HAP-1 (cell line): ENCODE results near the gene GRSF1.
A peak's percentile ranks its signal among the peaks of the same experiment; 100 is the strongest.

Experiments used
- DNase-seq, 2 experiments: peaks; one replicate each; pipeline ENCODE4 v3.0.0-alpha.2; 2016 to 2020; ENCODE audit warnings: low spot score in 2 of 2
- H3K27me3 ChIP-seq: fragments of 250-450 bp; sonication (Bioruptor Pico); 2 replicates; pipeline ENCODE4 v1.5.1; 2020; ENCODE audit warnings: low read depth, mild to moderate bottlenecking, moderate library complexity
- H3K36me3 ChIP-seq: fragments of 250-450 bp; sonication (Bioruptor Pico); replicated peaks from 2 replicates; pipeline ENCODE4 v1.5.1; 2020; ENCODE audit warnings: mild to moderate bottlenecking
- H3K4me1 ChIP-seq: fragments of 250-450 bp; sonication (Bioruptor Pico); 2 replicates; pipeline ENCODE4 v1.5.1; 2020; ENCODE audit warnings: mild to moderate bottlenecking
- H3K4me3 ChIP-seq: fragments of 250-450 bp; sonication (Bioruptor Pico); 2 replicates; pipeline ENCODE4 v1.5.1; 2020; ENCODE audit warnings: mild to moderate bottlenecking, moderate library complexity
- H3K9me3 ChIP-seq: fragments of 250-450 bp; sonication (Bioruptor Pico); 2 replicates; pipeline ENCODE4 v1.5.1; 2020; ENCODE audit warnings: mild to moderate bottlenecking, moderate library complexity
- in situ Hi-C: fragments of 300-500 bp; cut with MboI; formaldehyde crosslinking; loops from 3 replicates; pipeline ENCODE4 v1.14.3; 2020; ENCODE audit warnings: low sequenced_read_pairs, inconsistent platforms, mixed read lengths

The GRSF1 gene

GRCh38 chr4:70839589-70840093 is at the start of gene GRSF1:
TSS of gene GRSF1 (minus strand) at chr4:70839890. CDS start at chr4:70839827, 63 bp downstream.
- in situ Hi-C loops: no loop called here
- peak; percentile 79 to 97 for DNase-seq
- Histone ChIP-seq H3K4me3 (peak within 1 kb of the TSS; percentile 86), H3K4me1 (peaks cover 22% of the 10 kb centered on the region), H3K9me3 (no peaks in the 10 kb centered on the region), H3K27me3 (no peaks in the 10 kb centered on the region), H3K36me3 (peaks cover 16% of the 10 kb centered on the region)

- H3K27me3 ChIP-seq: no peaks in the 10 kb centered on the region
- DNase-seq: no peak
- in situ Hi-C loops: no loop called here
- no peaks in the 10 kb centered on the region for H3K36me3 ChIP-seq
- H3K9me3 ChIP-seq: no peaks in the 10 kb centered on the region
- no peaks in the 10 kb centered on the region for H3K4me1 ChIP-seq
- H3K4me3 ChIP-seq: no peak overlapping the region
Measured at GRCh38 chr4:70885174-70885573, 45.5 kb upstream of the GRSF1 start.

- in situ Hi-C loops: no loop called here
- H3K27me3 ChIP-seq: no peaks in the 10 kb centered on the region
- H3K9me3 ChIP-seq: no peaks in the 10 kb centered on the region
- no peaks in the 10 kb centered on the region for H3K4me1 ChIP-seq
- no peaks in the 10 kb centered on the region for H3K36me3 ChIP-seq
- DNase-seq: no peak
- H3K4me3 ChIP-seq: no peak overlapping the region
Measured at GRCh38 chr4:70880739-70881138, 41.0 kb upstream of the GRSF1 start.

- in situ Hi-C loops: no loop called here
- DNase-seq: no peak
Measured at GRCh38 chr4:70877556-70877955, 37.9 kb upstream of the GRSF1 start.

GRCh38 chr4:70874268-70875156 is 34.8 kb upstream of the GRSF1 start:
- in situ Hi-C loops: no loop called here

More at GRCh38 chr4:70877556-70877955, 37.9 kb upstream of the GRSF1 start:
- Histone ChIP-seq H3K4me3 (no peak overlapping the region), H3K4me1 (no peaks in the 10 kb centered on the region), H3K27me3 (no peaks in the 10 kb centered on the region), H3K9me3 (no peaks in the 10 kb centered on the region), H3K36me3 (no peaks in the 10 kb centered on the region)

GRCh38 chr4:70873216-70873615 is 33.5 kb upstream of the GRSF1 start:
- Histone ChIP-seq H3K36me3 (no peaks in the 10 kb centered on the region), H3K27me3 (no peaks in the 10 kb centered on the region), H3K4me1 (no peaks in the 10 kb centered on the region), H3K4me3 (no peak overlapping the region), H3K9me3 (no peaks in the 10 kb centered on the region)
- in situ Hi-C loops: no loop called here
- no peak for DNase-seq

More at GRCh38 chr4:70874268-70875156, 34.8 kb upstream of the GRSF1 start:
- H3K36me3 ChIP-seq: no peaks in the 10 kb centered on the region
- H3K4me3 ChIP-seq: no peak overlapping the region
- H3K27me3 ChIP-seq: no peaks in the 10 kb centered on the region
- DNase-seq: no peak
- H3K9me3 ChIP-seq: no peaks in the 10 kb centered on the region
- no peaks in the 10 kb centered on the region for H3K4me1 ChIP-seq

- Histone ChIP-seq H3K9me3 (no peaks in the 10 kb centered on the region), H3K4me3 (no peak overlapping the region), H3K27me3 (no peaks in the 10 kb centered on the region), H3K4me1 (no peaks in the 10 kb centered on the region), H3K36me3 (no peaks in the 10 kb centered on the region)
- no peak for DNase-seq
- in situ Hi-C loops: no loop called here
Measured at GRCh38 chr4:70868778-70869177, 29.1 kb upstream of the GRSF1 start.

GRCh38 chr4:70863099-70863790 is 23.6 kb upstream of the GRSF1 start:
- no peak for DNase-seq
- no peak overlapping the region for H3K4me3 ChIP-seq
- H3K4me1 ChIP-seq: peaks cover 10% of the 10 kb centered on the region
- in situ Hi-C loops: no loop called here
- no peaks in the 10 kb centered on the region for H3K36me3 ChIP-seq
- H3K9me3 ChIP-seq: no peaks in the 10 kb centered on the region
- no peaks in the 10 kb centered on the region for H3K27me3 ChIP-seq

- DNase-seq: no peak
- in situ Hi-C loops: no loop called here
- Histone ChIP-seq H3K4me3 (no peak overlapping the region), H3K9me3 (no peaks in the 10 kb centered on the region), H3K27me3 (no peaks in the 10 kb centered on the region), H3K36me3 (no peaks in the 10 kb centered on the region), H3K4me1 (peaks cover 16% of the 10 kb centered on the region)
Measured at GRCh38 chr4:70859066-70859465, 19.4 kb upstream of the GRSF1 start.

GRCh38 chr4:70858454-70858853 is 18.8 kb upstream of the GRSF1 start:
- H3K36me3 ChIP-seq: no peaks in the 10 kb centered on the region
- H3K4me3 ChIP-seq: no peak overlapping the region
- H3K27me3 ChIP-seq: no peaks in the 10 kb centered on the region
- in situ Hi-C loops: no loop called here
- H3K4me1 ChIP-seq: peaks cover 16% of the 10 kb centered on the region
- H3K9me3 ChIP-seq: no peaks in the 10 kb centered on the region
- DNase-seq: peak; percentile 25 to 83

- Histone ChIP-seq H3K4me3 (no peak overlapping the region), H3K36me3 (no peaks in the 10 kb centered on the region), H3K27me3 (no peaks in the 10 kb centered on the region), H3K9me3 (no peaks in the 10 kb centered on the region), H3K4me1 (peaks cover 11% of the 10 kb centered on the region)
- no peak for DNase-seq
- in situ Hi-C loops: no loop called here
Measured at GRCh38 chr4:70855464-70855863, 15.8 kb upstream of the GRSF1 start.

- Histone ChIP-seq H3K27me3 (no peaks in the 10 kb centered on the region), H3K4me1 (peaks cover 5% of the 10 kb centered on the region), H3K9me3 (no peaks in the 10 kb centered on the region), H3K4me3 (no peak overlapping the region), H3K36me3 (no peaks in the 10 kb centered on the region)
- in situ Hi-C loops: no loop called here
- DNase-seq: no peak
Measured at GRCh38 chr4:70849291-70849690, 9.6 kb upstream of the GRSF1 start.

GRCh38 chr4:70844180-70844579 is 4.5 kb upstream of the GRSF1 start:
- in situ Hi-C loops: no loop called here
- Histone ChIP-seq H3K36me3 (peaks cover 3% of the 10 kb centered on the region; the same call in 1 of the 2 replicates), H3K4me3 (no peak overlapping the region), H3K9me3 (no peaks in the 10 kb centered on the region), H3K4me1 (peaks cover 14% of the 10 kb centered on the region), H3K27me3 (no peaks in the 10 kb centered on the region)
- no peak for DNase-seq
